Urinary bladder (tissue), 4 donors: ENCODE results near the gene LMOD1. TPM values are rescaled to one million over a fixed set of nuclear protein-coding genes. Genes with fewer than 3 reads are reported as not detected.
A peak's percentile ranks its signal among the peaks of the same experiment; 100 is the strongest.
"Not testable (repeated sequence)": the region's sequence is repeated elsewhere in the genome, so short reads cannot be mapped to it uniquely, and the experiment has no call there.

ENCODE experiments used
- DNase-seq: peaks from one replicate; pipeline ENCODE4 v3.0.0-alpha.2; 2015; ENCODE audit errors: extremely low spot score
- H3K27ac ChIP-seq: one replicate; pipeline ENCODE4 v1.5.1; 2013; ENCODE audit warnings: low read depth, mild to moderate bottlenecking, moderate library complexity
- H3K36me3 ChIP-seq: one replicate; pipeline ENCODE4 v1.6.1; 2013; ENCODE audit warnings: mild to moderate bottlenecking, moderate library complexity; ENCODE audit not compliant: insufficient read depth
- H3K4me1 ChIP-seq: one replicate; pipeline ENCODE4 v1.6.1; 2013; ENCODE audit warnings: mild to moderate bottlenecking, moderate library complexity; ENCODE audit not compliant: insufficient read depth
- H3K4me3 ChIP-seq: one replicate; pipeline ENCODE4 v1.5.1; 2013; ENCODE audit warnings: low read depth, low read length
- WGBS: extraction: QIAGEN DNeasy Blood & Tissue Kit; methylation state at CpG from one replicate; pipeline ENCODE4 v1.1.7; 2013; 5-methylcytosine and 5-hydroxymethylcytosine counted together
- polyA plus RNA-seq: library from polyadenylated mRNA; stranded (reverse); fragments of 200-250 nt; gene quantifications from one replicate; pipeline ENCODE4 v1.2.3, GENCODE V29; 2013
- total RNA-seq: library from RNA; depleted of rRNA; stranded (reverse); fragments of >200 nt; gene quantifications from one replicate; pipeline ENCODE4 v1.2.3, GENCODE V29; 2014
- donor health status: healthy with polysubstance abuse.
- donor health status: healthy.

Gene LMOD1
- total and polyA plus RNA-seq, 2 donors = 71.7 to 731 TPM

DNA sequence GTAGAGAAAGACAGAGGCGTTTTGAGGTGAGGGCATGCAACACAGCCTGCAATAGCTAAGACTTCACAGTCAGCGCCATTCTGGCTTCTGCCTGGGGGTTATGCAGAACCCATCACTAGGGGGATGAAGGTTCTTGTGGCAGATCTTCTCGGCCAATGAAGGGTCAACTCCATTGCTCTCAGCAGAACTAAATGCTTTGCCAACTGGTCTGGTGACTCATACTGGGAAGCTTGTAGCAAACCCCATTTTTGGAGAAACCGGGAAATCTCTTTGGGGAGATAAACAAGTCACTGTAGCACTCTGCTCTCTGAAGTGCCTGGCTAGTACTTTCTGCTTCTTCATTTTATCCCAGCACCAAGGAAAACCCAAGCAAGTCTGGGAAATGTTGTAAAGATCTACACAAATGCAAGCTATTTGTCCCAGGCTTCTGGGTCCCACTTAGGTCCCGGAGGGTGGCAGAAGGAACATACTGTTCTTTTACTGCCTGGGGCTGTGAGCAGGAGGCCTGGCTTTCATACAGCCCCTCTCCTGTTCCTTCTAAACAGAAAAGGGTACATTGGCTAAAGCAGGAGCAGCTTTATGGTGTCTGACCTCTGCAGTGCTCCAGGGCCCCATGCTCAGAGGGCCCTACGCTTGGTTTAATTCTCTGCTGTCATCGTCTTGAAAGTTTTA, 28.9 kb downstream of the LMOD1 start:
- Histone ChIP-seq H3K4me1 (no peaks in the 10 kb centered on the region), H3K4me3 (no peak overlapping the region), H3K36me3 (no peaks in the 10 kb centered on the region), H3K27ac (peak overlapping the region; percentile 91)
- no peak for DNase-seq
- 31% methylated on average over 7 of the region's 7 CpGs for WGBS

DNA sequence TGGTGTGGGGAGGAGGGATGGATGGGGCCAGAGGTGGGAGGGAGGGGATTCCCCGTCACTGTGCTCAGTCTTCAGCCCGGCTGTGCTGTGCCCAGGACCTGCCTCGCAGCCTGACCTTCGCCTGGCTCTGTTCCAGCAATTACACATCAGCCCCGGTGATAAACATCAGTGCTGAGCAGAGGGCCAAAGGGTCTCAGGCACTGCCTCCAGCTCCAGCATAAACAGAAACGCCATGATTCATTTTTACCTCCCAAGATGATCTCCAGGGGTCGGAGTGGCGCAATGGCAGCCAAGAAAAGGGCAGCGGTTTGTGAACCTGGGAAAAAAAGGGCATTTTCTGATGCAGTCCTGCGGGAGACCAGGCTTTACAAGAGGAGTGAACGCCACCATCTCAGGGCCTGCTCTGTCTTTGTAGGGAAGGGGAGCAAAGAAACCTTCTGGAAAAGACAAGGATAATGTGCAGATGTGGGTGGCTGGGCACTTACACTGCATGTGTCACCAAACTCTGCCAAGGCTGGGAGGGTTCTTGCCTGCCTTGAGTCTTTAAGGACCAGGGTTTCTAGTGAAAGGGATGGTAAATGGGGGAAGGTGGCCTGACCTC, 29.6 kb downstream of the LMOD1 start:
- WGBS = 9% methylated on average over 11 of the region's 11 CpGs
- H3K36me3 ChIP-seq = no peaks in the 10 kb centered on the region
- no peaks in the 10 kb centered on the region for H3K4me1 ChIP-seq
- H3K4me3 ChIP-seq = no peak overlapping the region
- peak overlapping the region; percentile 71 for H3K27ac ChIP-seq
- no peak for DNase-seq

DNA sequence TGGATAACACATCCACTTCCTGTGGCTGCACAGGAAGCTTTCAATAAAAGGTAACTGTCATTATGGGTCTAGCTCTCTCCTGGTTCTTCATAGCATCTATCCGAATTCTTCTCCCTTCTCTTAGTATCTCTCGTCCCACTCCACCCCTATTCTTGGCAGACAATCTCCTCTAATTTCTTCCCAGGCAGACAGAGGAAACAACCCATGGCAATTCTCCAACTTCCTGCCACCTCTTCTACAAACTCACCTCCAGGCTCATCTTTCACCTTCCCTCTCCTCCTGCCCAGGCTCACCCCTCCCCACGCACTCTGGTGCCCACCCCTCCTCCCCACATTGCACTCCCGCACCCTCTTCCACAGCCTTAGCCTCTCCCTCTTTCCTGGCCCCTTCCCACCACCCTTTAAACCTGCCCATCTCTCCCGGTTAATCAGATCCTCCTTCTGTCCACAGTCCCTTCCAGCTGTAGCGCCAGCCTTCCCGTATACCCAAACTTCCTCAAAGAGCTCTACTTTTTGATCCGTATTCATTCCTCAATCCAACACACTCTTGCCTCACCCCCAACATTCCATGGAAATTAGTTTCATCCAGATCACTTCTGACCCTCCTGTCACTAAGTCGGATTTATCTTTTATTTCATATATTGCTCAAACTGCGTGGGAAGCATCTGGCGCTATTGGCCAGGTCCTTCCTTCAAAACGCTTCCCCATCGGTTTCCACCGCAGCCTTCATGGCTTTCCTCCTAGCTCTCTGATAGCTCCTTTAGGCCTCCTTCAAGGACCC, 31.7 kb downstream of the LMOD1 start:
- no peak for DNase-seq
- WGBS = 44% methylated on average over 14 of the region's 14 CpGs
- no peaks in the 10 kb centered on the region for H3K36me3 ChIP-seq
- no peaks in the 10 kb centered on the region for H3K4me1 ChIP-seq
- H3K27ac ChIP-seq = peak overlapping the region; percentile 49
- H3K4me3 ChIP-seq = no peak overlapping the region

DNA sequence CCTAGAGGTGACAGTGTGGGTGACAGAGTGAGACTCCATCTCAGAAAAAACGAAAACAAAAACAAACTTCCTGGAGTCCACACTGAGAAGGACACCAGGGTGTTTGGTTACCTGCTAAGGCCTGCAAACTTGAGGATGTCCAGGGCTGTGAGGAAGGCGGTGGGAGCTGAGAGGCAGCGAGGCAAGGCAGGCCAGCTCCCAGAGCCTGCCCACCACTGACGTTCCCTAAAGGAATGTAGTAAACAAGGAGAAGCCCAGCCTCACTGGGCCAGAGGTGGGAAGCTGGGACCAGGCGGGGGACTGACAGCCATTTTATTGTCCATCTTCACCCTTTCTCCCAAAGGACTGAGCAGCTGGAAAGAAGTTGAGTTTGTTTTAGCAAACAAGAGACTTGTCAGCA, 33.5 kb downstream of the LMOD1 start:
- WGBS = 27% methylated on average over 5 of the region's 5 CpGs
- Histone ChIP-seq H3K36me3 (no peaks in the 10 kb centered on the region), H3K27ac (peak overlapping the region; percentile 3), H3K4me1 (no peaks in the 10 kb centered on the region), H3K4me3 (no peak overlapping the region)
- DNase-seq = no peak

DNA sequence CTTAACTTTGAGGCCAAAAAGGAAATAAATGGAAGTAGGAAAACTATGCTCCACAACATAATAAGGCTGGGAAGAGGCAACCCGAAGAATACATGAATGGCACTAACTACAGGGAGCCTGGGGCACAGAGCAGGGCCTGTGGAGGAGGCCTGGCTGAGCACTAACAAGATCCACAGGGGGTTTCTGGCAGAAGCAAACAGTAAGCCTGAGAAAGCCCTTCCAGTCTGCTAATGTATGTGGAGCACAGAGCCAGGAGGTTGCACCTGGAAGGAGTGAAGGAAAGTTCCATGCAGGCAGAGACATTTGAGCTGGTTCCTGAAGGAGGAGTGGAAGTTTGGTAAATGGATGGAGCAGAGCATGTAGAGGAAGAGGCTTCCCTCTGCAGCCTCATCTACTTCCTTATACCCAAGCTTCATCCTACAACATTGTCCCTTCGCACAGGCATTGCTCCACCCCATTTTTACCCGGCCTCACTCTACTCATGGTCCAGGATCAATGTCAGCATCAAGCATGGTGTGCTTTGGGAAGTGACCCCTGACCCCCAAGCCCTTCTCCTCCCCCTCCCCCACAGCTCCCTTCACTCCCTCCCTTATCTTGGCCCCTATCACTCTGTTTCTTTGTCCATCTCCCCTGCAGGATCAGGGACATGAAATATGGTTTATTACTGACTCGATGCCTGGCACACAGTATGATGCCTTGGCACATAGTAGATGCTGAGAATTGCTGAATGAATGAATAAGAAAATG, 34.3 kb downstream of the LMOD1 start:
- DNase-seq = no peak
- no peak overlapping the region for H3K27ac ChIP-seq
- 51% methylated on average over 4 of the region's 4 CpGs for WGBS
- H3K4me1 ChIP-seq = no peaks in the 10 kb centered on the region
- H3K4me3 ChIP-seq = no peak overlapping the region
- no peaks in the 10 kb centered on the region for H3K36me3 ChIP-seq

DNA sequence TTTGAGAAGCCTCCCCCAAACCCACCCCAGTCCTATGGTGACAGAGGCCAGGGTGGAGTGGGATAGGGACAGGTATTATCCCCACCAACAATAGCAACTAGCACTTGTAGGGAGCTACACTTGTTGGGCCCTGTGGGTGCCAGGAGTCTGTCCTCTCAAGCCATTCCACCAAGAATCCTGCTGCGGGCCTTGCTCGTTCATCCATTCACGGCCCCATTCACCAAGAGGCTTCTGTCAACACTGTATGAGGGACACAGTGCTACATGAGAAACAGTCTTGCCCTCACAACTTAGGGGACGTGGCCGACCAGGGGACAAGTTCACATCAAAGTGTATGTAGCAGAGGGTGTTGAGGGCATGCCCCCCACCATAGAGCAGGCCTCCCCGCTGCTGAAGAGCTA, 38.7 kb downstream of the LMOD1 start:
- no peak for DNase-seq
- 58% methylated on average over 6 of the region's 6 CpGs for WGBS
- no peak overlapping the region for H3K4me3 ChIP-seq
- no peaks in the 10 kb centered on the region for H3K4me1 ChIP-seq
- peak overlapping the region; percentile 30 for H3K27ac ChIP-seq
- no peaks in the 10 kb centered on the region for H3K36me3 ChIP-seq

DNA sequence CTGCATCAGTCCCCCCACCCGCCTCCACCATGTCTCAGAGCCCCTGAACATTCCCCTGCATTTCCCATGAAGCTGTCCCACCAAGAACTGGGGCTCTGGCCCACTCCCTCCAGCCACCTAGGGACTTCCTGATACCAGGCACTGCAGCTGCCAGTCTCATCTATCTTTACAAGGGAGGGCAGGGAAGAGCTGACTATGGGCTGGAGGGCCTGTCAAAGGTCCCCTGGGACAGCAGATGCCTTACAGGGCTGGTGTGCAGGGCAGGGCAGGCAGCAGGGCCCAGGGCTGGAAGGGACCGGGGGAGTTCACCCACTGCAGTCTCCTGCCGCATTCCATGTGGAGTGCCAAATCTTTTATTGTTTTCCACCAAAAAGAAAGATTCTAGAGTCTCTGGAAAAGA, 40.0 kb downstream of the LMOD1 start:
- Histone ChIP-seq H3K4me3 (no peak overlapping the region), H3K27ac (peak overlapping the region; percentile 82), H3K36me3 (no peaks in the 10 kb centered on the region), H3K4me1 (no peaks in the 10 kb centered on the region)
- DNase-seq = no peak
- WGBS = 67% methylated on average over 3 of the region's 3 CpGs

DNA sequence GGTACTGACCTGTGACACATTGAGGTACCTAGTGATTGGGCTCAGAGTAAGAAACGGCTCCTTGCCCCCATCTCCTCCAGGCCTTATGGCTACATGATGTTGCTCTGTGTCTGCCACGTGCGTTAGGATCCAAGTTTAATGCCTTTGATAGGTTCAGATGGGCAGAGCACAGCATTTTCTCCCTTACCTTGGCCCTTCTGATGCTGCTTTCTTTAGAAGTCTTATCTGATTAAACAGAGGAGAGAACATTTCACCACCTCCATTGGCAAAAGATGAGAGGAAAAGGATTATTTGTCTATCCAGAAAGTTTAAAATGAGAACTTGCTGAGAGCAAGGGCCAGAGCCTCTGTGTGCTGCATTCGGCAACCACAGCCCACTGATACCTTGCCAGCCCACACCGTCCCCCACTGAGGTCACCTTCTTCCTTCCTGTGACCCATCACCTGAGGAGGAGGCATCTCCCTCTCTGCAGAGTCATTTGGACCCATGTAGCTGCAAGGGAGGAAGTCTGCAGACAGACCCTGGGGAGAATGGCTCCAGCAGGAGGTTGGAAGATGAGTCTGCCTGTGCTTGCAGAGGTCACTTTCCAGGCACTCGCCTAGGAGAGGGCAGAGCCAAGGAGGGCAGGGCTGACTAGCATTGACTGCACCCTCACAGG, 41.0 kb downstream of the LMOD1 start:
- 44% methylated on average over 6 of the region's 6 CpGs for WGBS
- no peak overlapping the region for H3K4me3 ChIP-seq
- no peaks in the 10 kb centered on the region for H3K36me3 ChIP-seq
- DNase-seq = no peak
- H3K4me1 ChIP-seq = no peaks in the 10 kb centered on the region
- peak overlapping the region; percentile 91 for H3K27ac ChIP-seq

DNA sequence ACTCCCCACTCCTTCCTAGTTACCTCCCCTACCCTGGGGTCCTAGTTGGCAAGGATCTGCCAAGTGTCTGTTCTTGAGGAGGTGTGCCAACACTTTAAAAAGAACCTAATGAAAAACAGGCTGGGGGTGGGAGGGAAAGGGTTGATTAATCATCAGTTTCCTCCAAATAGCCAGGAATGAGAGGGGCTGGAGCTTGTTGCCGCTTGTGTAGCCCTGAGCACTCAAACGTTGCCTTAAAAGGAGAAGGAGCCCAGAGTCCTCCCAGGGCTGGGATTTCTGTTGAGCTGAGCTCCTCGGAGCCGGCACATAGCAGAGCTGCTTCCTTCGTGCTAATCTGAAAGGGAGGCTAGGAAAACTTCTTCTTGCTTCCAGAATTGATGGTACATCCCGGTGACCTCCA, 41.8 kb downstream of the LMOD1 start:
- no peaks in the 10 kb centered on the region for H3K36me3 ChIP-seq
- H3K4me1 ChIP-seq = no peaks in the 10 kb centered on the region
- H3K27ac ChIP-seq = peak overlapping the region; percentile 91
- WGBS = 19% methylated on average over 6 of the region's 6 CpGs
- DNase-seq = no peak
- H3K4me3 ChIP-seq = no peak overlapping the region

DNA sequence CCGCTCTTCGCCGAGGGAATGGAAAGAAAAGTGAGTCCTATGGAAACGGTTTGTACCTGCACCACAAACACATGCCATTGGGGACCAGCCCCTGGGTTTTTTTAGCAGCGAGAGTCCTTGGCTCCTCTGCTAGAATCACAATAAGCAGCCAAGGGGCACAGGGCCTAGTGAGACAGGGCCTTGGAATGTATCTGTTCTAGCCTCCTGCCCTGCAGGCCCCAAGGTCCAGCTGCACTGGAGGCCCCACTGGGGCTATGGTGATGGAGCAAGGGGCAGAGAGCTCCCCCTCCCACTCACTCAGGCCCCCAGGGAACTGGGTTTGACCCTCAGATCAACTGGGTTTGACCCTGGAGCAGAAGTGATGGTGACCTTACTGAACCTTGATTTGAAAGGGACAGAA, 43.2 kb downstream of the LMOD1 start:
- no peaks in the 10 kb centered on the region for H3K36me3 ChIP-seq
- no peaks in the 10 kb centered on the region for H3K4me1 ChIP-seq
- H3K4me3 ChIP-seq = no peak overlapping the region
- WGBS = 50% methylated on average over 5 of the region's 5 CpGs
- peak overlapping the region; percentile 71 for H3K27ac ChIP-seq
- DNase-seq = no peak

DNA sequence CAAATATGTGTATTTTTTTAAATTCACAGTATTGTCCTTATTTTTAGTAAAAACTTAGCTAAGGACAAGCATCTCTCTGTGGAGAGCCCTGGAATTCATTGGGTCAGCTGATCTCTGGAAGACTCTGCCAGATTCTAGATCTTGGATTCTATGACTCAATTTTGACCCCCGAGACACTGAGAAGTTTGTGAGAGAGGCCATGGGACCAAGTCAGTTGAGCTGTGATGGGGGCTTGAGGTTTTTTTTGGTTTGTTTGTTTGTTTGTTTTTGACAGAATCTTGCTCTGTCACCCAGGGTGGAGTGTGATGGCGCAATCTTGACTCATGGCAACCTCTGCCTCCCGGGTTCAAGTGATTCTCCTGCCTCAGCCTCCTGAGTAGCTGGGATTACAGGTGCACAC, 44.1 kb downstream of the LMOD1 start:
- H3K27ac ChIP-seq = no peak overlapping the region
- WGBS = 68% methylated on average over 3 of the region's 3 CpGs
- no peak for DNase-seq
- H3K4me3 ChIP-seq = no peak overlapping the region
- no peaks in the 10 kb centered on the region for H3K36me3 ChIP-seq
- H3K4me1 ChIP-seq = no peaks in the 10 kb centered on the region

DNA sequence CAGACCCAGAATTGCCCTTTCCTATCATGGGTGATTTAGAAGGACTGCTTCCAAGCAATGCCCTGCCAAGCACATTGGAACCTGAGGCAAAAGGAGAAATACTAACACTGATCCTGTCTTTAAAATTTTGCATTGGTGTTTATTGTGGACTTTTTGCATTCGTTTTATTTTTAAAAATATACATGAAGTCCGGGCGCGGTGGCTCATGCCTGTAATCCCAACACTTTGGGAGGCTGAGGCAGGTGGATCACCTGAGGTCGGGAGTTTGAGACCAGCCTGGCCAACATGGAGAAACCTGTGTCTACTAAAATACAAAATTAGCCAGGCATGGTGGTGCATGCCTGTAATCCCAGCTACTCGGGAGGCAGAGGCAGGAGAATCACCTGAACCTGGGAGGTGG, 45.3 kb downstream of the LMOD1 start:
- 81% methylated on average over 6 of the region's 6 CpGs for WGBS
- H3K36me3 ChIP-seq, H3K4me3 ChIP-seq, H3K4me1 ChIP-seq, H3K27ac ChIP-seq, DNase-seq: not testable (repeated sequence)

DNA sequence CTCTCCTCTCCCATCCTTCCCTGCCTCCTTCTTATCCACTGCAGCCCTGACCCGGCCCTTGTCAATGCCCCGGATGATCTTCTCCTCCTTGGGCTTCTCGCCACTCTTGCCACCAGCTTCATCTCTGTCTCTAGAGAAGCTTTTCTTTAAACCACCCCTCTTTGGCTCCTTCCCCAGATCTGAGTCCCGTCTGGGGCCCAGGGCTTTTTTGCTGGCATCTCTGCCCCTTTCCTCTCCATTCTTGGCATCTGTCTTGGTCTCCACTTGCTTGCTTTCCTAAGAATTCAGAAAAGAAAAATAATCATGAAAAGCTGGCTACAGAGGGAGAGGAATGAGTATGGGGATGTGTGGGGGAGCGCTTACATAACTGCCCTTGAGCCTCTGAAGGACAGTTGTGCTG, 45.9 kb downstream of the LMOD1 start:
- Histone ChIP-seq H3K36me3 (no peaks in the 10 kb centered on the region), H3K4me1 (no peaks in the 10 kb centered on the region), H3K4me3 (no peak overlapping the region), H3K27ac (no peak overlapping the region)
- WGBS = 56% methylated on average over 5 of the region's 5 CpGs
- DNase-seq = no peak
